Measurements from ENCODE around the gene APBA2.

DNA sequence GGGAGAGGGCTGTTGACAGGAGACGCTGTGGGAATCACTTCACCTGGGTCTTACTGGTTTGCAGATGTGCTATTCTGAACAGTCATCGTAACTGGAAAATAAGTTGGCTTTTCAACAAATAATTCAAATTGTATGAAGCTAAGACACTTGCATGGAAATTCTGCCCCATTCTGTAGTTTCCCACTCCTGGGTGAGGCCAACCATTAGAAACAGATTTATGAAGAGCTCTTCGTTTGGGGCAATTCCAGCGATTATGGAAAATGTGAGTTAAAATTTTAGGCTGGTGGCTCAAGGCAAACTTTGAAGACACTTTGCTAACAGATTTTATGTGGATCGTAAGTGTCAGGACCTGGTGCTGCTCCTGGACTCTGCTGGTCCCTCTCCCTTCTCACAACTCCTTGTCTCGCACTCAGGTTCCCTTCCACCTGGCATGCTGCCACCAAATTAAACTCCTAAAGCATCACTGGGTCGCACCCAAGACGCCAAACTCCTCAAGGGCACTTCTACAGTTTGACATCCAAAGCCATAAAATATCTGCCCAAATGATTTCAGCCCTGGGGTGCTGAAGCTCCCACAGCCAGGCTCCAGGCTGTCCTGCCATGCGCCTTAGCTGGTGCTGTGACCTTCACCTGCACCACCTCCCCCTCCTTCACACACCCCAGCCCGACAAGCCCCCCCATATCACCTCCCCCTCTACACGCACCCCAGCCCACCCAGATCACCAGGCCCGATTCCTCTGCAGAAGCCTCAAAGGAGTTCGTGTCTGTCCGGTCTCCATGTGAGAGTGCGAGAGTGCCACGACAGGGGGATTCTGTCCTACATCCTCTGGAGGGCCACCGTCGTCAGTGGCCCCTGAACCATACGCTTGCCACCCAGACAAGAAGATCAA lies 245.4 kb downstream of the APBA2 start:
- no peak for TF ChIP-seq ZNF274 (IDR thresholded peaks at IDR 0.05; ENCODE audit: insufficient read depth, insufficient read length)
- no peak for TF ChIP-seq TCF12 (IDR thresholded peaks at IDR 0.05; ENCODE audit: low read depth, low read length)
- TF ChIP-seq, protein P1, sequence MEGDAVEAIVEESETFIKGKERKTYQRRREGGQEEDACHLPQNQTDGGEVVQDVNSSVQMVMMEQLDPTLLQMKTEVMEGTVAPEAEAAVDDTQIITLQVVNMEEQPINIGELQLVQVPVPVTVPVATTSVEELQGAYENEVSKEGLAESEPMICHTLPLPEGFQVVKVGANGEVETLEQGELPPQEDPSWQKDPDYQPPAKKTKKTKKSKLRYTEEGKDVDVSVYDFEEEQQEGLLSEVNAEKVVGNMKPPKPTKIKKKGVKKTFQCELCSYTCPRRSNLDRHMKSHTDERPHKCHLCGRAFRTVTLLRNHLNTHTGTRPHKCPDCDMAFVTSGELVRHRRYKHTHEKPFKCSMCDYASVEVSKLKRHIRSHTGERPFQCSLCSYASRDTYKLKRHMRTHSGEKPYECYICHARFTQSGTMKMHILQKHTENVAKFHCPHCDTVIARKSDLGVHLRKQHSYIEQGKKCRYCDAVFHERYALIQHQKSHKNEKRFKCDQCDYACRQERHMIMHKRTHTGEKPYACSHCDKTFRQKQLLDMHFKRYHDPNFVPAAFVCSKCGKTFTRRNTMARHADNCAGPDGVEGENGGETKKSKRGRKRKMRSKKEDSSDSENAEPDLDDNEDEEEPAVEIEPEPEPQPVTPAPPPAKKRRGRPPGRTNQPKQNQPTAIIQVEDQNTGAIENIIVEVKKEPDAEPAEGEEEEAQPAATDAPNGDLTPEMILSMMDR (IDR thresholded peaks at IDR 0.05 in 2 of 3, conservative IDR thresholded peaks at IDR 0.05 in 1 of 3; ENCODE audit: control insufficient read depth in 2 of 3, extremely low read depth in 1 of 3, insufficient read depth in 1 of 3, low read depth in 3 of 3, low read length in 3 of 3) = no peak
- TF ChIP-seq FOS (IDR thresholded peaks at IDR 0.05; ENCODE audit: borderline replicate concordance, extremely low read depth, insufficient read length) = no peak
- TF ChIP-seq EP300 (IDR thresholded peaks at IDR 0.05; ENCODE audit: borderline replicate concordance in 1 of 2, control insufficient read depth in 1 of 2, low read depth in 2 of 2, low read length in 2 of 2) = no peak
- TF ChIP-seq PAX8 (IDR thresholded peaks at IDR 0.05) = no peak
- TF ChIP-seq MTA2 (IDR thresholded peaks at IDR 0.05; ENCODE audit: low read depth) = no peak
- TF ChIP-seq, protein P2, sequence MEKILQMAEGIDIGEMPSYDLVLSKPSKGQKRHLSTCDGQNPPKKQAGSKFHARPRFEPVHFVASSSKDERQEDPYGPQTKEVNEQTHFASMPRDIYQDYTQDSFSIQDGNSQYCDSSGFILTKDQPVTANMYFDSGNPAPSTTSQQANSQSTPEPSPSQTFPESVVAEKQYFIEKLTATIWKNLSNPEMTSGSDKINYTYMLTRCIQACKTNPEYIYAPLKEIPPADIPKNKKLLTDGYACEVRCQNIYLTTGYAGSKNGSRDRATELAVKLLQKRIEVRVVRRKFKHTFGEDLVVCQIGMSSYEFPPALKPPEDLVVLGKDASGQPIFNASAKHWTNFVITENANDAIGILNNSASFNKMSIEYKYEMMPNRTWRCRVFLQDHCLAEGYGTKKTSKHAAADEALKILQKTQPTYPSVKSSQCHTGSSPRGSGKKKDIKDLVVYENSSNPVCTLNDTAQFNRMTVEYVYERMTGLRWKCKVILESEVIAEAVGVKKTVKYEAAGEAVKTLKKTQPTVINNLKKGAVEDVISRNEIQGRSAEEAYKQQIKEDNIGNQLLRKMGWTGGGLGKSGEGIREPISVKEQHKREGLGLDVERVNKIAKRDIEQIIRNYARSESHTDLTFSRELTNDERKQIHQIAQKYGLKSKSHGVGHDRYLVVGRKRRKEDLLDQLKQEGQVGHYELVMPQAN (conservative IDR thresholded peaks at IDR 0.05) = no peak
- no peak for TF ChIP-seq TAF1 (IDR thresholded peaks at IDR 0.05; ENCODE audit: borderline replicate concordance, low read depth, low read length)
- TF ChIP-seq, protein P3, sequence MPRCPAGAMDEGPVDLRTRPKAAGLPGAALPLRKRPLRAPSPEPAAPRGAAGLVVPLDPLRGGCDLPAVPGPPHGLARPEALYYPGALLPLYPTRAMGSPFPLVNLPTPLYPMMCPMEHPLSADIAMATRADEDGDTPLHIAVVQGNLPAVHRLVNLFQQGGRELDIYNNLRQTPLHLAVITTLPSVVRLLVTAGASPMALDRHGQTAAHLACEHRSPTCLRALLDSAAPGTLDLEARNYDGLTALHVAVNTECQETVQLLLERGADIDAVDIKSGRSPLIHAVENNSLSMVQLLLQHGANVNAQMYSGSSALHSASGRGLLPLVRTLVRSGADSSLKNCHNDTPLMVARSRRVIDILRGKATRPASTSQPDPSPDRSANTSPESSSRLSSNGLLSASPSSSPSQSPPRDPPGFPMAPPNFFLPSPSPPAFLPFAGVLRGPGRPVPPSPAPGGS (IDR thresholded peaks at IDR 0.05; ENCODE audit: borderline replicate concordance, insufficient read depth, low read depth, low read length, poor library complexity, severe bottlenecking) = no peak
- no peak for TF ChIP-seq NR2C2 (IDR thresholded peaks at IDR 0.05; ENCODE audit: borderline replicate concordance, control insufficient read depth, insufficient read length, low read depth)
